MV-4-11 (cell line): ENCODE measurements around the gene PHYKPL.

Source experiments
- DNase-seq: peaks from one replicate; lab custom pipeline; 2025; lab: John Stamatoyannopoulos, UW

PHYKPL gene

DNA sequence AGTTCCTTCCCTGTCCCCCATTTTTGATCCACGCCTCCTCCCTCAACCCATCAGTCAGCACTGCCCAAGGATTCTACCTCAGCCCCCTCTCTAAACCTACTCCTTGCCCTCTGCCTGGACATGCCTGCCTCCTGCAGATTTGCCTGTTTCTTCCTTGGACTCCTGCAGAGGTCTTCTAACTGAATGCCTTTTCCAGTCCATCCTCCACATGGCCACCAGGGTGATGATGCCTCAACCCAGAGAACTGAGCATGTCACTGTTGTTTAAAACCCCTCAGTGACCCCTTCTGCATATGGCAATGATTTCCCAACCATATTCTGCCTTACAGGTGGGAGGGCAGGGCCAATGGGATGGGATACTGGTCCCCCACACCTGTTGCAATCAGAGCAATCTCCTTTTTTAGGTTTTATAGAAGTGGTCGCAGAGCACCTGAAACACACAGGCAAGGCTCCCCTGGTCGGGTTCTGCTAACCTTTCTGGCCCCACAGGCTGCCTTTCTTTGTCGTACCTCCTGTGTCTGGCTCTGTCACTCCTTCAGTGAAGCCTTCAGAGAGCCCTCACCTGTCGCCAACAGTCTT lies 9.3 kb downstream of the PHYKPL start:
- no peak for DNase-seq

DNA sequence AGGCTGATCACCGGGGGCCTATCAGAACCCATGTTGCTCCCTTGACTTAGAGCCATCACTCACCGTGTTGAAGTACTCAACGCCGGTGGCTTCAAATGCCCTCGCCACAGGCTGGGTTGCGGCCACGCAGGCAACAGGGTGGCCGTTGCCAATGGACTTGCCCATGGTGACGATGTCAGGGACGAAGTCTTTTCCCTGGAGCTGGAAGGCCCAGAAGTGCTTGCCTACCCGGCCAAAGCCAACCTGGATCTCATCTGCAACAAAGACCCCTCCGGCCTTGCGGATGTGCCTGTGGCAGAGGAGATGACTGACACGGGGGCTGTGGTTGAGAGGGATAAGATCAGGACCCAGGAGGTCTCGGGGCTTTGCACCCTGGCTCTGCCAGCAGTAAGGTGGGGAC lies 10.3 kb downstream of the PHYKPL start:
- DNase-seq, result no peak

GRCh38 chr5:178221853-178222252 lies 10.7 kb downstream of the PHYKPL start:
- DNase-seq, result no peak

- peak; percentile 82 for DNase-seq
Observed at GRCh38 chr5:178221282-178221681, 11.3 kb downstream of the PHYKPL start.

DNA sequence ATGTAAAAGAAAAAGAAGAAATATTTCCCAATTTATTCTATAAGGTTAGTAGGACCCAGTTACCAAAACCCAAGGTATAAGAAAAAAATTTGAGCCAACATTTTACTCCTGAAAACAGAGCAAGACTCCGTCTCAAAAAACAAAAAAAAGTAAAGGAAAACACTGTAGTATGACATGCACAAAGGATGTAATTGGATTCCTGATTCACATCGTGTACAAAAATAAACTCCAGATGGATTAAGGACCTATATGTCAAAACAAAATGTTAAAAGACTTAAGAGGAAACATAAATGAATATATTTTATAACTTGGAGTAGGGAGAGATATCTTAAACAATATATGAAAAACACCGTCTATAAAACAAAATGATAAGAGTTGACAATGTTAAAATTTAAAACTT lies 13.8 kb downstream of the PHYKPL start:
- DNase-seq, result no peak

- DNase-seq, result no peak
Observed at GRCh38 chr5:178218237-178218776, 14.3 kb downstream of the PHYKPL start.

- no peak for DNase-seq
Observed at GRCh38 chr5:178216779-178217178, 15.8 kb downstream of the PHYKPL start.

- DNase-seq, result peak; percentile 58
Observed at GRCh38 chr5:178216088-178216534, 16.5 kb downstream of the PHYKPL start.

DNA sequence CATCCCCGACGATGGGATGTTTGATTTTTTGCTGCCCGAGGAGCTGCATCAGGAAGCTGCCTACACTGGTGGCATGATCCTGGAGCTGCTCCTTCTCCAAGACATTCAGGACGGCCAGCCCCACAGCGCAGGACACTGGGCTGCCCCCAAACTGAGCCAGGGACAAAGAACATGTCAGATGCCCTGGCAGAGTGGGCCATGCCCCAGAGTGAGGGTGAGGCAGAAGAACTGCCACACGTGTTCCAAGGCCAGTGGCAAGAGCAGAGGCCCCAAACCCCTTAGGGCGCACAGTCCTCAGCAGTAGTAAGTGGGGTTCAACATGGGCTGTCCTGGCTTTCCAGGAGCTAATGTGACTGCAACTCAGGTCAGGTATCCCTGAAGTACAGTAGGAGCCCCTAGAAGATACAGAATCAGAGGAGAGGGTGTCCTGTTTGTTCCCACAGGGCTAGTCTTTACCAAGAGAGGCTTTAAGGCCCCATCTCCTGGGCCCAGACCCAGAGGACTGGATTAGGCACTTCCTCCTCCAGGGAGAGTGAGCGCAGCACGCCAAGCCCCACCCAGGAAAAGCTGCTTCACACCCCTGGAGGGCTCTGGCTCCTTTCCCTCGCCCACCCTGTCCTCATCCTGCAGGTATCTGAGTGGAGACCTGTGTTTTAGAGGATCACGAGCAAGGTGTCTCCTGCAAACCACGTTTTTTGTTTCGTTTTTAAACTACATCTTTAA lies 17.2 kb downstream of the PHYKPL start:
- DNase-seq, result peak; percentile 30

- DNase-seq, result no peak
Observed at GRCh38 chr5:178214160-178214803, 18.3 kb downstream of the PHYKPL start.

GRCh38 chr5:178213748-178214151 lies 18.9 kb downstream of the PHYKPL start:
- DNase-seq, result no peak

GRCh38 chr5:178213003-178213461 lies 19.6 kb downstream of the PHYKPL start:
- no peak for DNase-seq

- DNase-seq, result no peak
Observed at GRCh38 chr5:178212241-178213002, 20.2 kb downstream of the PHYKPL start.

- DNase-seq, result no peak
Observed at GRCh38 chr5:178211095-178212048, 21.2 kb downstream of the PHYKPL start.

DNA sequence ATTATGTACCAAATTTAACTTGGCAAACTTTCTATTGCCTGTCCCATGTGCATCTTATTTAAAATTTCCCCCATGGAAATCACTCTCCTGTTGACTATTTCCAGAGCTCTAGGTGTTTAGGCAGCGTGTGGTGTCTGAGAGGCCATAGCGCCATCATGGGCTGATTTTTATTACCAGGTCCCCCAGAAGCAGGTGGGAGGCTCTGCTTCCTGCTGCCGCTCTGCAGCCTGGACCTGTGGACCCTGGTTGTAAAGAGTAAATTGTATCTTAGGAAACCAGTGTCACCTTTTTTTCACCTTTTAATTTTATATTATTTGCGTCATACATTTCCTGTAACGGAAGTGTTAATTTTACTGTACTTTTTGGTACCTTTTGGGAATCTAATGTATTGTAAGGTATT lies 21.9 kb downstream of the PHYKPL start:
- DNase-seq, result no peak

DNA sequence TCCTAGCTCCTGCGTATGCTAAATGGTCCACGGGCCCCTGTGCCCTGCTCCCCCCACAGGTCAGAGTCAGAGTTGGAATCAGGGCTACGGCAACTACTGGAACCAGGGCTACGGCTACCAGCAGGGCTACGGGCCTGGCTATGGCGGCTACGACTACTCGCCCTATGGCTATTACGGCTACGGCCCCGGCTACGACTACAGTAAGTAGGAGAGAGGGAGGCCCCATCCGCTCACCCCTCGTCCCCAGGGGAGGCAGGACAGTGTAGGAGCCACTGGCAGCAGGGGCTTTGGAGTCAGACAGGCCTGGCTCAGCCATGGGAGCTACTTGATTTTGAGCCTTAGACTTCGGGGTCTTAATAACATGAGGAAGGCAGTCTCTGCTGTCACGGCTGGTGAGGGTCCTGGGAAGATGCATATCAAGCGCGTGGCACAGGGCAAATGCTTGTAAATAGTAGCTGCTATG lies 22.5 kb downstream of the PHYKPL start:
- DNase-seq, result no peak

- DNase-seq, result no peak
Observed at GRCh38 chr5:178209334-178210072, 23.1 kb downstream of the PHYKPL start.

DNA sequence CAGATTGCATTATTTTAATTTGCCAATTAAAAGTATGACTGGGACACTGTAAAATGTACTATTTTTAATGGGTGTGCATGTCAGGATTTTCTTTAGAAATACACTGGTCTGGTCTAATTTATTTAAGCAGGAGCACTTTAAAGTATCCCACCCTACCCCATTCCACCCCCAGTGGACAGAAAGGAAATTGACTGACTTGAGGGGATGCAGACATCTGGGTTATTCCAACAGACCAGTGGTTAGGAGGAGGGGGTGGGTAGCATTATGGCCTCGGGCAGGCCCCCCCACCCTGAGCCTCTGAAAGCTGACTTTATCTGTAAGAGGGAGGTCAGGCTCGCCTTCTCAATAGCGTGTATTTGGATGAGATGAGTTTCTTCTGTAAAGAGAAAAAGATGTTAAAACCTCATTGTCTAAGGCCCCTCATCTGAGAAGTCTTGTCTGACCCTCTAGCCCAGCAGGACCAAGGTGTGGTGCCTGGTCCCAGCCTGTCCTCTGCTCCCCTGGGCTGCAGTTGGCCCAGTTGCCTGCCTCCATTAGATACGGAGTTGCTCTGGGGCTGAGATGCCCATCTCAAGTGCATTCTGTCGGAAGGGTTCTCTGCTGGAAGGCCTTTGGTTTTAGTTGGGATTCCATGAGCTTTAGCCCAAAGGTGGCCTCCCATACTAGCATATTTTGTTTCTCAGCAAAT lies 23.9 kb downstream of the PHYKPL start:
- DNase-seq, result no peak

GRCh38 chr5:178207917-178208280 lies 24.7 kb downstream of the PHYKPL start:
- DNase-seq, result no peak
